GM12878 (cell line): Measurements from ENCODE around the gene PKNOX1. TPM values are rescaled to one million over a fixed set of nuclear protein-coding genes. Genes with fewer than 3 reads are reported as not detected.
"Not testable (repeated sequence)": the region's sequence is repeated elsewhere in the genome, so short reads cannot be mapped to it uniquely, and the experiment has no call there.

Experiments
- ATAC-seq: fragments of 200-7000 bp; cut with Tn5 transposase; 3 replicates; pipeline ENCODE4 v1.9.1; 2020; ENCODE audit warnings: mild to moderate bottlenecking, moderate library complexity
- BruUV-seq: library from RNA; stranded (reverse); fragments of 400-500 nt; replicated peaks from 2 replicates; lab custom pipeline; 2021; lab: Mats Ljungman, UMichigan
- CTCF ChIA-PET: fragments of 300-600 bp; sonication (Branson Sonifier 250); formaldehyde crosslinking; extraction: SDS; loops from one replicate; lab custom pipeline; 2021; ENCODE audit warnings: inconsistent platforms; lab: Yijun Ruan, JAX
- POLR2A ChIA-PET: fragments of 350-600 bp; formaldehyde crosslinking; extraction: SDS; loops from one replicate; lab custom pipeline; 2021; ENCODE audit warnings: inconsistent platforms; lab: Charles Lee
- RAD21 ChIA-PET: fragments of 300-600 bp; sonication (Branson Sonifier 250); formaldehyde crosslinking; loops from one replicate; lab custom pipeline; 2023; ENCODE audit warnings: antibody characterized with exemption; ENCODE audit not compliant: unreplicated experiment; lab: Charles Lee
- SMC1A ChIA-PET: fragments of 300-600 bp; sonication (Branson Sonifier 250); formaldehyde crosslinking; loops from one replicate; lab custom pipeline; 2023; ENCODE audit not compliant: unreplicated experiment, uncharacterized antibody; lab: Charles Lee
- DNase-seq: peaks from one replicate; pipeline ENCODE4 v3.0.0-alpha.2; 2011; ENCODE audit warnings: low read depth, low spot score
- FAIRE-seq: peaks from 3 replicates; lab custom pipeline; 2011; peaks lifted over from hg19 to GRCh38; lab: Jason Lieb, UNC
- H2AFZ ChIP-seq: 2 replicates; pipeline ENCODE4 v1.6.0; 2011; ENCODE audit warnings: low read depth, low read length, control low read depth; ENCODE audit not compliant: control insufficient read depth
- H3K27ac ChIP-seq: 2 replicates; pipeline ENCODE4 v1.5.1; 2011; ENCODE audit warnings: control low read depth; ENCODE audit not compliant: control insufficient read depth, insufficient read depth
- H3K27me3 ChIP-seq, 2 experiments: replicated peaks in 1 of 2; 2 replicates each; pipeline versions ENCODE4 v1.6.0 to v1.6.1; 2011; ENCODE audit warnings: low read length in 1 of 2; ENCODE audit not compliant: control insufficient read depth in 2 of 2, insufficient read depth in 2 of 2
- H3K36me3 ChIP-seq, 2 experiments: 2 replicates each; pipeline ENCODE4 v1.5.1; 2011; ENCODE audit warnings: low read length in 1 of 2; ENCODE audit not compliant: control insufficient read depth in 2 of 2, insufficient read depth in 2 of 2
- H3K4me1 ChIP-seq: 2 replicates; pipeline ENCODE4 v1.6.1; 2011; ENCODE audit warnings: mild to moderate bottlenecking, low read length, moderate library complexity, mixed read lengths; ENCODE audit not compliant: control insufficient read depth, insufficient read depth
- H3K4me2 ChIP-seq: 2 replicates; pipeline ENCODE4 v1.6.0; 2011; ENCODE audit warnings: control low read depth; ENCODE audit not compliant: control insufficient read depth, insufficient read depth
- H3K4me3 ChIP-seq: fragments of 200-600 bp; sonication (generic); 2 replicates; pipeline ENCODE4 v1.5.1; 2016
- H3K79me2 ChIP-seq: 2 replicates; pipeline ENCODE4 v1.6.0; 2011; ENCODE audit warnings: low read length; ENCODE audit not compliant: control insufficient read depth, insufficient read depth
- H3K9ac ChIP-seq: 2 replicates; pipeline ENCODE4 v1.8.0; 2011; ENCODE audit warnings: low read length, control low read depth, mixed read lengths; ENCODE audit not compliant: control insufficient read depth, insufficient read depth
- H3K9me3 ChIP-seq: replicated peaks from 3 replicates; pipeline ENCODE4 v1.5.1; 2011; ENCODE audit warnings: mild to moderate bottlenecking, low read length; ENCODE audit not compliant: control insufficient read depth, insufficient read depth
- H4K20me1 ChIP-seq: 2 replicates; pipeline ENCODE4 v1.6.0; 2011; ENCODE audit not compliant: control insufficient read depth, insufficient read depth
- ATF7 ChIP-seq: fragments of 450-650 bp; IDR thresholded peaks from 2 replicates; pipeline ENCODE4 v1.6.1; 2016; ENCODE audit warnings: low read depth, mild to moderate bottlenecking
- EGR1 ChIP-seq, 2 experiments: IDR thresholded peaks; 1 replicate in 1 of 2; 2 replicates in 1 of 2; pipeline ENCODE4 v1.6.1; 2011 to 2012; ENCODE audit warnings: low read depth in 2 of 2, low read length in 2 of 2, borderline replicate concordance in 1 of 2, mild to moderate bottlenecking in 1 of 2, moderate library complexity in 1 of 2
- ESRRA ChIP-seq: IDR thresholded peaks from 2 replicates; pipeline ENCODE4 v1.6.1; 2012; ENCODE audit warnings: mild to moderate bottlenecking, low read length, improper control_type of control experiment
- FOS ChIP-seq: IDR thresholded peaks from 3 replicates; pipeline ENCODE4 v1.6.1; 2011; ENCODE audit warnings: borderline replicate concordance; ENCODE audit not compliant: insufficient read length; ENCODE audit errors: extremely low read depth
- HCFC1 ChIP-seq: fragments of 150-350 bp; IDR thresholded peaks from 2 replicates; pipeline ENCODE4 v1.6.1; 2014; ENCODE audit warnings: low read length
- JUNB ChIP-seq: IDR thresholded peaks from 2 replicates; pipeline ENCODE4 v1.6.1; 2016; ENCODE audit warnings: antibody characterized with exemption, mild to moderate bottlenecking
- MXI1 ChIP-seq: fragments of 150-350 bp; IDR thresholded peaks from 2 replicates; pipeline ENCODE4 v1.6.1; 2011; ENCODE audit warnings: low read depth, mild to moderate bottlenecking, inconsistent platforms, low read length, improper control_type of control experiment
- POLR2AphosphoS5 ChIP-seq: IDR thresholded peaks from 2 replicates; pipeline ENCODE4 v1.6.1; 2011; ENCODE audit warnings: mild to moderate bottlenecking, low read length, inconsistent platforms
- RCOR1 ChIP-seq: conservative IDR thresholded peaks from 2 replicates; pipeline ENCODE4 v1.6.1; 2012; ENCODE audit warnings: low read depth, low read length, improper control_type of control experiment
- ZBTB33 ChIP-seq: fragments of 450-650 bp; IDR thresholded peaks from 2 replicates; pipeline ENCODE4 v1.6.1; 2017; ENCODE audit warnings: mild to moderate bottlenecking
- WGBS: methylation state at CpG from one replicate; pipeline ENCODE4 v1.1.6; 2016; ENCODE audit warnings: low lambda C conversion rate; ENCODE audit not compliant: insufficient replicate concordance, insufficient coverage; ENCODE audit errors: missing lambda C conversion rate; 5-methylcytosine and 5-hydroxymethylcytosine counted together
- in situ Hi-C: fragments of 300-500 bp; cut with MboI; formaldehyde crosslinking; loops from 9 replicates; pipeline ENCODE4 v1.14.3; 2018; ENCODE audit warnings: mixed read lengths
- intact Hi-C: fragments of 100-400 bp; cut with micrococcal nuclease; formaldehyde crosslinking; loops from one replicate; pipeline ENCODE4 v1.14.2; 2022; ENCODE audit not compliant: unreplicated experiment
- polyA plus RNA-seq, 11 experiments: library from polyadenylated mRNA; depleted of rRNA in 4 of 11; unstranded in 6 of 11; stranded (reverse) in 5 of 11; fragments of >200 nt; fragmentation: Nextera tagmentation in 4 of 11; fragmentation: Illumina TruSeq in 1 of 11; extraction: Ambion mirVana in 4 of 11; extraction: Trizol in 1 of 11; gene quantifications; 1 replicate in 1 of 11; 2 replicates in 10 of 11; pipeline versions ENCODE4 v1.2.1 to v1.2.3, GENCODE V29; 2011 to 2016; ENCODE audit warnings: inconsistent platforms in 2 of 11, missing spikeins in 2 of 11, low read depth in 1 of 11
- total RNA-seq, 4 experiments: library from RNA; depleted of rRNA in 3 of 4; stranded (reverse); fragments of >200 nt in 3 of 4; fragmentation: Illumina TruSeq in 1 of 4; extraction: Trizol in 1 of 4; gene quantifications; 2 replicates each; pipeline versions ENCODE4 v1.2.1 to v1.2.3, GENCODE V29; 2013 to 2021
- TF ChIP-seq, protein P1 (sequence below): IDR thresholded peaks from 2 replicates; pipeline ENCODE4 v1.6.1; 2012; ENCODE audit warnings: low read depth, low read length, improper control_type of control experiment

Gene PKNOX1
- total and polyA plus RNA-seq, 10 of the 15 experiments (the other 5 are each of a cell fraction or from before 2014, with no cell fraction given), result 6.9 to 23.7 (median 13.2) TPM

- Histone ChIP-seq H3K27me3 (no peaks in the 10 kb centered on the region), H3K27ac (no peak overlapping the region), H4K20me1 (no peaks in the 10 kb centered on the region), H3K4me3 (no peak overlapping the region), H3K79me2 (no peaks in the 10 kb centered on the region; the same call in 1 of the 2 replicates), H3K36me3 (peaks cover 2 to 3% of the 10 kb centered on the region in 2 experiments; a peak in 3 of 4 replicates), H3K4me2 (no peak overlapping the region), H2AFZ (no peak overlapping the region), H3K4me1 (peaks cover 26% of the 10 kb centered on the region), H3K9ac (no peak overlapping the region), H3K9me3 (no peaks in the 10 kb centered on the region)
- intact Hi-C loops (no loop called here), in situ Hi-C loops (no loop called here)
- ATAC-seq (no peak), DNase-seq (no peak), FAIRE-seq (no peak)
- no TSS peak for BruUV-seq
- ChIA-PET SMC1A (no interaction called here), CTCF (interaction anchor here (1.1 kb wide), 1 partner anchor 11 kb away, joined by 3 read pairs; no protein-coding TSS in a partner anchor), POLR2A (interaction anchor here (0.7 kb wide), 1 partner anchor 476 kb away, joined by 4 read pairs; no protein-coding TSS in a partner anchor), RAD21 (no interaction called here)
- WGBS, result 93% methylated on average over 11 of the region's 12 CpGs
- no peak for TF ChIP-seq POLR2AphosphoS5
- TF ChIP-seq MXI1, result no peak
- TF ChIP-seq HCFC1, result no peak
- TF ChIP-seq EGR1 (IDR thresholded peaks at IDR 0.05; ENCODE audit: borderline replicate concordance in 1 of 2, low read depth in 2 of 2, low read length in 2 of 2), result no peak
- TF ChIP-seq, protein P1, sequence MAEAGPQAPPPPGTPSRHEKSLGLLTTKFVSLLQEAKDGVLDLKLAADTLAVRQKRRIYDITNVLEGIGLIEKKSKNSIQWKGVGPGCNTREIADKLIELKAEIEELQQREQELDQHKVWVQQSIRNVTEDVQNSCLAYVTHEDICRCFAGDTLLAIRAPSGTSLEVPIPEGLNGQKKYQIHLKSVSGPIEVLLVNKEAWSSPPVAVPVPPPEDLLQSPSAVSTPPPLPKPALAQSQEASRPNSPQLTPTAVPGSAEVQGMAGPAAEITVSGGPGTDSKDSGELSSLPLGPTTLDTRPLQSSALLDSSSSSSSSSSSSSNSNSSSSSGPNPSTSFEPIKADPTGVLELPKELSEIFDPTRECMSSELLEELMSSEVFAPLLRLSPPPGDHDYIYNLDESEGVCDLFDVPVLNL, result no peak
- TF ChIP-seq ATF7, result no peak
- no peak for TF ChIP-seq RCOR1
- TF ChIP-seq ESRRA, result no peak
- TF ChIP-seq FOS, result no peak
- TF ChIP-seq ZBTB33, result no peak
- TF ChIP-seq JUNB, result no peak
Observed at GRCh38 chr21:42988236-42988965, 14.0 kb downstream of the PKNOX1 start.

GRCh38 chr21:42989370-42989769 lies 15.0 kb downstream of the PKNOX1 start:
- DNase-seq, POLR2A ChIA-PET, H3K9me3 ChIP-seq, H4K20me1 ChIP-seq, BruUV-seq, FAIRE-seq, H2AFZ ChIP-seq, H3K27ac ChIP-seq, CTCF ChIA-PET, intact Hi-C loops, H3K79me2 ChIP-seq, H3K9ac ChIP-seq, H3K36me3 ChIP-seq, H3K4me2 ChIP-seq, in situ Hi-C loops, H3K27me3 ChIP-seq, H3K4me3 ChIP-seq, ATAC-seq: not testable (repeated sequence)
- SMC1A ChIA-PET, result interaction anchor here (1.1 kb wide), 1 partner anchor 9 kb away, joined by 3 read pairs; no protein-coding TSS in a partner anchor
- peaks cover 26% of the 10 kb centered on the region for H3K4me1 ChIP-seq
- RAD21 ChIA-PET, result interaction anchor here (1.0 kb wide), 1 partner anchor 9 kb away, joined by 3 read pairs; no protein-coding TSS in a partner anchor
- 34% methylated on average over 9 of the region's 9 CpGs for WGBS
